ENCODE measurements around the gene ASCC2. TPM values are rescaled to one million over a fixed set of nuclear protein-coding genes. Genes with fewer than 3 reads are reported as not detected.

The ASCC2 gene
- total RNA-seq, 3 donors from 2014 or later: 83.5 to 95.7 (median 84.9) TPM

Other genes with a start within 250 kb of the ASCC2 start
- gene NF2, start 234.6 kb downstream of the ASCC2 start, total RNA-seq: 10 to 100 TPM; 65.4 to 70.2 (median 66.0) TPM
- gene CABP7, start 118.3 kb downstream of the ASCC2 start, total RNA-seq: under 1 TPM; 0.11 to 0.20 (median 0.13) TPM
- 10 to 100 TPM; 23.9 to 27.8 (median 26.5) TPM for gene ZMAT5, start 71.3 kb downstream of the ASCC2 start, total RNA-seq
- 100 to 1,000 TPM in 1 of 3 donors, 10 to 100 TPM in 2; 90.9 to 103 (median 91.1) TPM for gene UQCR10, start 70.9 kb downstream of the ASCC2 start, total RNA-seq
- 10 to 100 TPM; 15.2 to 19.8 (median 15.8) TPM for gene MTMR3, start 44.9 kb upstream of the ASCC2 start, total RNA-seq
- gene HORMAD2, start 242.2 kb upstream of the ASCC2 start, total RNA-seq: not detected

Measured in activated T-cell treated with anti-CD3 and anti-CD28 coated beads, Interleukin-2, amount 50 U/mL, for 4 hours (primary cell).